NCI-H748 (cell line): ENCODE data around the gene IL27RA.
"Not testable (repeated sequence)": the region's sequence is repeated elsewhere in the genome, so short reads cannot be mapped to it uniquely, and the experiment has no call there.

ENCODE experiments used
- DNase-seq: peaks from one replicate; lab custom pipeline; 2025; ENCODE audit not compliant: unreplicated experiment; lab: John Stamatoyannopoulos, UW

The IL27RA gene

DNA sequence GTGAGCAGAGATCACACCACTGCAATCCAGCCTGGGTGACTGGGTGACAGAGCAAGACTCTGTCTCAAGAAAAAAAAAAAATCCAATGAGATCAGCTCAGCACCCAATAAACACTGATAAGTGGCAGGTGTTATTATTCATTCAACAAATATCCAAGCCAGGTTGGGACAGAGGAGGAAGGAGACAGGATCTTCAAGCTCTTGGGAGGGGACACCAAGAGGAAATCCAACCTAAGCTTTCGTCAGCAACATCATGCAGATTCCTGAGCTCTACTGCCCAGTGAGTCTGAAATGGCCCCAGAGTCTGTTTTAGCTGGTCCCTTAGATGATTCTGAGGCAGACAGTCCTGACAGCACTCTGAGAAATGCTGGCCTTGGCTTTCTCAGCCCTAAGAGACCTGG lies 33.1 kb upstream of the IL27RA start:
- no peak for DNase-seq

DNA sequence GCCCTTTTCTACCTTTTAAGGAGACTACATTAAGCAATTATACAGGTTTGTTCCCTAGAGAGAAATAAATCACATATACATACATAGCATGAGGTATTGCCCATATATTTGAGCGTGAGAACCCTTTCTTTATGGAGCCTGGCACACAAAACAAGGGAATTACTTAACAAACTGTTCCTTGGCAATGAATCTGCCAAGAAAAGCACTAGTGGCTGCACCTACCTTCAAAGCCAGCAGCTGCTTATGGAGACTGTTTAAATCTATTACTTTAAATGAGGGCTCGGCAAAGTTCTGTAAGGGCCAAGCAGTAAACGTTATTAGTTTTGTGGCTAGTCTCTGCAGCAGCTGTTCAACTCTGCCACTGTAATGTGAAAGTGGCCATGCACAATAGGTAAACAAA lies 32.5 kb upstream of the IL27RA start:
- DNase-seq = no peak

DNA sequence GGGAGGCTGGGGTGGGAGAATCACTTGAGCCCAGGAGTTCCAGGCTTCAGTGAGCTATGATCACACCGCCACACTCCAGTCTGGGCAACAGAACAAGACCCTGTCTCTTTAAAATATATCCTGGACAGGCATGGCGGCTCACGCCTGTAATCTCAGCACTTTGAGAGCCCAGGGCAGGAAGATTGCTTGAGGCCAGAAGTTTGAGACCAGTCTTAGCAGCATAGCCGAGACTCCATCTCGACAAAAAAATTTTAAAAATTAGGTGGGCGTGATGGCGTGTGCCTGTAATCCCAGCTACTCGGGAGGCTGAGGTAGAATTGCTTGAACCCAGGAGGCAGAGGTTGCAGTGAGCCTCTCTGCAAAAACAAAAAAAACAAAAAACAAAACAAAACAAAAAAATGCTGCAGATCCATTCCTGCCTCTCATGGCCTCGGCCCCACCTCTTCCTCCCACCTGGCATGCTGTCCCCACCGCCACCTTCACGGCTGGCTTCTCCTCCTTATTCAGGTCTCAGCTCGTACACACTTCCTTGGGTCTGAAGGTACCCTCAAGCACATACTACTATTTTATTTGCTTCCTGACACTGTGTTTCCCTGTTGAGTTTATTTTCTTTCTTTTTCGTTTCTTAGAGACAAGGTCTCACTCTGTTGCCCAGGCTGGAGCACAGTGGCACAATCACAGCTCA lies 30.7 kb upstream of the IL27RA start:
- DNase-seq = no peak

DNA sequence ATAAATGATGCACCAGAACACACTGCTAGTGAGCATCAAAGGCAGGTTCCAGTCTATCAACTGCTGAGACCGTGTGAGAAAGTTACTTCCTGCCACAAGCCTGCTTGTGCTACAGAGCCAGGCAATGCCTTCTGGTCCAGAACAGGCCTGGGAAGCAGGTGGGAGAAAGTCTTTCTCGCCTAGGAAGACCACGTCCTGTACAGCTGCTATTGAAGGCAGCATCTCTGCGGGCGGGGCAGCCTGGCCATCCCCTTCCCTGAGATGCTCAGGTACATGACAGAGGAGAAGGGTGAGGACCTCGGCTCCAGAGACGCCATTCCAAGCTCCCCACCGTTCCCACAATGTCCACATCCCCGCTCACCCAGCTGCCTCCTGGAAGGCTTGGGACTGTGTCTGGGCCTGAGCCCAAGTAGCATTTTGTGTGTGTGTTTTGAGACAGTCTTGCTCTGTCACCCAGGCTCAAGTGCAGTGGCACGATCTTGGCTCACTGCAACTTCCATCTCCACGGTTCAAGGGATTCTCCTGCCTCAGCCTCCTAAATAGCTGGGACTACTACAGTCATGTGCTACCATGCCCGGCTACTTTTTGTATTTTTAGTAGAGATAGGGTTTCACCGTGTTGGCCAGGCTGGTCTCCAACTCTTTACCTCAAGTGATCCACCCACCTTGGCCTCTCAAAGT lies 28.9 kb upstream of the IL27RA start:
- peak; percentile 3 for DNase-seq

DNA sequence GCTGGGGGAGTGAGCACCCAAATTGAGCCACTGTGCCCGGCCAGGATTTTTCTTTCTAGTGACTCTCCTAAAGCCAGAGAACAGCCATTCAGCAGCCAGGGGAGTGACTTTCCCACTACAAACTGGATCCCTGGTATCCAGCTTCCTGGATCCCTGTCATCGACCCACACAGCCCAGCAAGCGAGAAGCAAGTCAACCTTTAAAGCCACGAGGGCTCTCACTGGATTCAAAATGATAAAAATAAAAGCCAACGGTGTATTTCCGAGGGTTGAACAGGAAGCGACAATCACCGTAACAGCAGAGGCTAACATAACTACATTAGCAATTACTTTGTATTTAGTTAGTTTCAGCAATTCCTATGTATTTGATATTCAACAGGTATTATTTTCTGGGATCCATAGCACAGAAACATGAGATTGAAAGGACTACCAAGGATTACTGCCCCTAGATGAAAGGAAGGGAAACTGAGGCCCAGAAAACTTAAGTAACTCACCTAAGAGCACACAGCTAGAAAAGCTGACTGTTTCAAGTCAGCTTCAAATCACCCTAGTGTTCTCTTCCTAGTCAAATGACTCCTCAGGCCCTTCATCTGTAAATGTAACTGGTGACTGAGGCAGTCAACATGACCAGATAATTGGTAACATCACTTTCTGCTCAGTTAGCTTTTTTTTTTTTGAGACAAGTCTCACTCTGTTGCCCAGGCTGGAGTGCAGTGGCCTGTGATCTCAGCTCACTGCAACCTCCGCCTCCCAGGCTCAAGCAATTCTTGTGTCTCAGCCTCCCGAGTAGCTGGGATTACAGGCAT lies 28.1 kb upstream of the IL27RA start:
- no peak for DNase-seq

DNA sequence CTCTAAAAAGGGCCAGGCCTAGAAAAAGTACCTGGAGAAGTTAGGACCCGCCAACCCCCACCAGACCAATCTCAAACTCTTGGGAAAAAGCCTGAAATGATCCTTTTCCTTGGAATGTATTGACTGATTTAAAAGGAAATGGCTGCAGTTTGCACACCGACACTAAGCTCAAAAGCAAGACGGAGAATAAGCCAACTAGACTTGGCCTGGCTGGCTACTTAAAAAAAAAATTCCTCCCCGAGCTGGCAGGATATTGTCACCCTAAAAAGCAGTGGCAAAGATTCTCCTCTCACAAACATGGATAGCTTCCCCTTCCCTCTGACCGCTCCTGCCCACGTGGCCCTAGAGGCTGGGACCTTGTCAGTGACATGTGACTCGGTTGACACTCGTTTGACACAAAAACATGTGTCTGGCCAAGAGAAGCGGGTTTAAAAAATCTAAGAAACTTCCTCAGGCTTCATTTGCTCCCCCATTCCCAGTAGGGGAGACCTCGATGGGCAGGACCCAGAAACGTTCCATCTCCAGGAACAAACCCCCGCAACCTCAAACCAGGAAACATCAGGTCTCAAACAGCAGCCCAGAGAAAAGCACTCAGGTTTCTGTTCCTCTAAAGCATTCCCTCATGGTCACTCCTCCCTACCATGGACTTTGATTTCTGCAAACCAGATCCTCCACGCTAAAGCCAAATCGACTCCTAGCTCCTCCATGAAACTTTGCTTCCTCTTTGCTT lies 26.8 kb upstream of the IL27RA start:
- DNase-seq = no peak

DNA sequence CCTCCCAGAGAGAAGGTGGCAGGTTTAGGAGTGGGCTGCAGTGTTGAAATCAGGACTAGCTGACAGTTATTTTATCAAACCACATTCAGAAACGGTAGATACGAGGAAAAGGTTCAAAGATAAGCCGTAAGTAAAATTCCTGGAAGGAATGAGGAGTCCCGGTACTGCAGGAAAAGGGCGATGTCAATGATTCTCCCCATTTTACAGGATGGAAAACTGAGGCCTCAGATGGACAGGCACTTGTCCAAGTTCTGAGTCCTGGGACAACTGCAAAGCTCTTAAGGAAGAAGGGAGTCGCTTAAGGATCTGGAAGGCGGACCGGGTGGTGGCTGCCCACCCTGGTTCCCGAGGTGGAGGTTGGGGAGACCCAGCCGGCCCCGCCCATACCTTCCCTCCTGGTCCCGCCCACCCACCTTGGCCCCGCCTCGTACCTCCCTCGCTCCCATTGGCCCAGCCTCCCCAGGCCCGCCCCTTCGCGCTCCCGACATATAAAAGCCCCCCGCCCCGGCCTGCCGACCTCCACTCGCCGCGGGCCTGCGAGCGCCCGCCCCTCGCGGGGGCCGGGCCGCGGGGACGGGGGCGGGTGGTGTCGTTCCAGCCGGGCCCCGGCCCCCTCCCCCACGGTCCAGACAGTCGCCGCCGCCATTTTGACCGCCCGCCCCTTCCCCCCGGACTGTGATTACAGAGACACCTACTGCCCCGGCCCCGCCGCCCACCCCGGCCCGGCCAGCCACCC lies 26.0 kb upstream of the IL27RA start:
- DNase-seq = peak; percentile 85

DNA sequence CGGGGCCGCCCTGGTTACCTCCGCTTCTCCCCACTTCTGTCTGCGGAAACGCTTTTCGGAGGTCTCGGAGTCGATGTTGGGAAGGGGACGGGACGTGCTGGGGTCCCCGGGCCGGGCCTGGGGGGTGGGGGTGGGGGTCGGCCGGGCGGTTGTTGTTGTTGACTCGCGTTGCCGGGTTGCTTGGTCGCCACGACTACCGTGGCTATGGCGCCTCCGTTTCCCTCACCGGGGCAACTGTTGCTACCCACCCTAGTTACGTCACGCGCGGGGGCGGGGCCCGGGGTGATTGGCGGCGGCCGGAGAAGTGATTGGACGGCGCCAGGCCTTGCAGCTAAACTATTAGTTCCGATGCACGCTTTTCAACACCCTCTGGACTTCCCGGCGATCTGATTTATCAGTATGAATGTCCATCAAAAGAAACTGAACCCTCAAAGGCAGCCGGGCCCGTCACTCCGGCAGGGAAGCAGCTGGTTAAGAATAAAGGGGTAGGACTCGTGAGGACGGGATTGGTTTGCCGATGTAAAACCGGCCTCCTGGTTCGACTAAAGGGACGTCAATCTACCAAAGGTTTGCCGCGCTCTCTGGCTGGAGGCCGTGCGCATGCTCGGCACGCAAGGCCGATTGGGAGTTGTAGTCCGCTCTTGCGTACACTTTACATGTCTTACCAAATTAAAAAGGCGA lies 25.3 kb upstream of the IL27RA start, which contains the start of gene RFX1:
Gene RFX1, minus strand, starts transcription at position 236 of the 681 bp plus-strand sequence. CDS start 12,477 bp downstream, outside the sequence.
- DNase-seq = peak; percentile 99

DNA sequence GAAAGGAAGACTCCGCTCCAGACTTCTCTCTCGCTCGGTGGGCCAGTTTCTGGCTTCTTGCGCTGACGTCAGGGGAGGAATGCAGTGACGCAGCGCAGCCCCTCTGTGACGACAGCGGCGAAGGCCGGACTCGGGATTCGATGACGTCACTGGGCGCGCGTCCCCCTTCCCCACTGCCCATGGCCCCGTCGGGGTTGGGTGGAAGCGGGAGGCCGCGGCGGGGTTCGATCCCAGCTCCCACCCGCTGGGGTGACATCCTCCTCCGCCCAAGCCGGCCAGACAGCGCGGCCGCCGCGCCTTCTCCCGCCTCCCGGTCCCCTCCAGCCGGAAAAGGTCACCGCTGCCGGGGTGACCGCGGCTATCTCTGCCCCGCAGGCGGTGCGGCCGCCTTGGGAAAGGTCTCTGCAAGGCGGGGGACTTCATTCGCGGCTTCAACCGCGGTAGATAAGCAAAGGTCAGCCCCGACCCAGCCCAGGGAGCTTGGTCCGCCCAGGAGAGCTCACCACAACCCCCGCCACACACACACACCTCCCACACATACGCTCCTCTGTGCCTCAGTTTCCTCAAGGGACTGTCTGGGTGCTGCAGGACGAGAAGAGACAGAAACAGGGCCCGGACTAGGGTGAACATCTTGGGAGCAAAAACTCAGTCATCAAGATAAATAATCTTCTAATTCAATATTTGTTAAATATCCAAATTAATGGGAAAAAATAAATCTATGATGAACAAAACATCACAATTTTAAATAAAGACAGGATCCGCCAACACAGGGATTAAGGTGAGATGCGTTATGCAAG lies 24.6 kb upstream of the IL27RA start:
- peak; percentile 93 for DNase-seq

DNA sequence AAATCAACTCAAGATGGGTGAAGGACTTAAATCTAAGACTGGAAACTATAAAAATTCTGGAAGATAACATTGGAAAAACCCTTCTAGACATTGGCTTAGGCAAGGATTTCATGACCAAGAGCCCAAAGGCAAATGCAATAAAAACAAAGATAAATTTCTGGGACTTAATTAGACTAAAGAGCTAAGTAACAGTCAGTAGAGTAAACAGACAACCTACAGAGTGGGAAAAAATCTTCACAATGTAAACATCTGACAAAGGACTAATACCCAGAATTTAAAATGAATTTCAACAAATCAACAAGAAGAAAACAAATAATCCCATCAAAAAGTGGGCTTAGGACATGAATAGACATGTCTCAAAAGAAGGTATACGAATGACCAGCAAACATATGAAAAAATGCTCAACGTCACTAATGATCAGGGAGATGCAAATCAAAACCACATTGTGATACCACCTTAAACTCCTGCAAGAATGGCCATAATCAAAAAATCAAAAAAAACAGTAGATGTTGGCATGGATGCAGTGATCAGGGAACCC lies 19.1 kb upstream of the IL27RA start:
- no peak for DNase-seq

DNA sequence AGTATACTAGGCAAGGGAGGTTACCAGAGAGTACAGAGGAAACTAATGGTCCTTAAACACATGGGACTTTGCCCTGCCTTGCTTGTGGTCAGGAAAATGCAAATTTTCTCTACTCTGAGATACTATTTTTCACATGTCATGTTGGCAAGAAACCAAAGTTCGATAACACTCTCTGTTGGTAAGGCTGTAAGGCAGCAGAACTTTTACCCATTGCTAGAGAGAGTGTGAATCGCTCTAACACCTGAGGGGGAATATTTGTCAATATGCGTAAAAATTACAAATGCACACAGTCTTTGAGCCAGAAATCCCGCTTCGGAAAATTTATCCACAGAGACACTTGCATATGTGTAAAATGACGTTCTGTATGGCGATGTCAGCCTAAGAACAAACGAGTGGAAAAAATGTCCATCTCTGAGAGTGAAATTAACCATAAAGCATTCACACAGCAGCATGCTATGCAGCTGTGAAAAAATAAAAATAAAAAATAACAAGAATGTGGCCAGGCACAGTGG lies 16.0 kb upstream of the IL27RA start:
- DNase-seq = no peak

DNA sequence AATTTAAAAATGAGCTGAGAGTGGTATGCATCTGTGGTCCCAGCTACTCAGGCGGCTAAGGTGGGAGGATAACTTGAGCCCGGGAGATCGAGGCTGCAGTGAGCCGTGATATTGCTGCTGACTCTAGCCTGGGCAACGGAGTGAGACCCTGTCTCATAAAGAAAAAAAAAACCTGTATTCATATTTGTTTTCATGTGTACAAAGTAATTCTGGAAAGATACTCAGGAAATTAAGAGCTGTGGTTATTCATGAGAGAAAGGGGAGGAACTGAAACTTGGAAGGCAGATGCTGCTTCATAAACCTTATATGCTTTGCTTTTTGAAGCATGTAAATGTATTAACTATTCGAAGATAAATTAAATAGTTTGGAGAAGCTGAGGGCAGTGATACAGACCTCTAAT lies 12.5 kb upstream of the IL27RA start:
- no peak for DNase-seq

DNA sequence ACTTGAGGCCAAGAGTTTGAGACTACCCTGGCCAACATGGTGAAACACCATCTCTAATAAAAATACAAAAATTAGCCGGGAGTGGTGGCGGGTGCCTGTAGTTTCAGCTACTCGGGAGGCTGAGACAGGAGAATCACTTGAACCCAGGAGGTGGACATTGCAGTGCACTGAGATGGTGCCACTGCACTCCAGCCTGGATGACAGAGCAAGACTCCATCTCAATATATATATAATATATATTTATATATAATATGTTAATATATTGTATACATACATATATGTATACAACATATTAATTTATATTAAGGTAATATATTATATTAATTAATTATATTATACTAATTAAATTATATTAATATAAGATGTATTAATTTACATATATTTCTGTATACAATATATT lies 11.8 kb upstream of the IL27RA start:
- not testable (repeated sequence) for DNase-seq

DNA sequence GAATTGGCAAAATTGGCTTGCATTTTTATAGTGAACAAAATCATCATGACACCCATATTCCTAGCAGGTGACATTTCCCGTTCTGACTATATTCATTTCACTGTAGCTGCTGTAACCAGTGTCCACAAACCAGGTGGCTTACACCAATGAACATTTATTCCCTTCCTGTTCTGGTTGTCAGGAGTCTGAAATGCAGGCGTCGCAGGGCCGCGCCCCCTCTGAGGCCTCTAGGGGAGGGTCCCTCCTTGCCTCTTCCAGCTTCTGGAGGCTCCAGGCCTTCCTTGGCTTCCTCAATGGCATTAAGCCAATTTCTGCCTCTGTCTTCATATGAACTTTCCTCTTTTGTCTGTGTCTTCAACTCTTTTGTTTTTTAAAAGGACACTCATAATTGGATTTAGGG lies 10.1 kb upstream of the IL27RA start:
- no peak for DNase-seq

DNA sequence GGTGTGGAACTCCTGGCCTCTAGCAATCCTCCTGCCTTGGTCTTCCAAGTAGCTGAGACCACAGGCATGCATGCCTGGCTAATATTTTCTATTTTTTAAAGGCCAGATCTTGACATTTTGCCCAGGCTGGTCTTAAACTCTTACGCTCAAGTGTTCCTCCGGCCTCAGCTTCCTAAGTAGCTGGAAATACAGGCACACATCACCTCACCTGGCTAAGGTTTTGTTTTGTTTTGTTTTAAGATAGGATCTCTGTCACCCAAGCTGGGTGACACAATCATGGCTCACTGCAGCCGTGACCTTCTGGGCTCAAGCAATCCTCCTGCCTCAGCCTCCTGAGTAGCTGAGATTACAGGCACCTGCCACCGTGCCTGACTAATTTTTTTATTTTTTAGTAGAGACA lies 9.1 kb upstream of the IL27RA start:
- no peak for DNase-seq

DNA sequence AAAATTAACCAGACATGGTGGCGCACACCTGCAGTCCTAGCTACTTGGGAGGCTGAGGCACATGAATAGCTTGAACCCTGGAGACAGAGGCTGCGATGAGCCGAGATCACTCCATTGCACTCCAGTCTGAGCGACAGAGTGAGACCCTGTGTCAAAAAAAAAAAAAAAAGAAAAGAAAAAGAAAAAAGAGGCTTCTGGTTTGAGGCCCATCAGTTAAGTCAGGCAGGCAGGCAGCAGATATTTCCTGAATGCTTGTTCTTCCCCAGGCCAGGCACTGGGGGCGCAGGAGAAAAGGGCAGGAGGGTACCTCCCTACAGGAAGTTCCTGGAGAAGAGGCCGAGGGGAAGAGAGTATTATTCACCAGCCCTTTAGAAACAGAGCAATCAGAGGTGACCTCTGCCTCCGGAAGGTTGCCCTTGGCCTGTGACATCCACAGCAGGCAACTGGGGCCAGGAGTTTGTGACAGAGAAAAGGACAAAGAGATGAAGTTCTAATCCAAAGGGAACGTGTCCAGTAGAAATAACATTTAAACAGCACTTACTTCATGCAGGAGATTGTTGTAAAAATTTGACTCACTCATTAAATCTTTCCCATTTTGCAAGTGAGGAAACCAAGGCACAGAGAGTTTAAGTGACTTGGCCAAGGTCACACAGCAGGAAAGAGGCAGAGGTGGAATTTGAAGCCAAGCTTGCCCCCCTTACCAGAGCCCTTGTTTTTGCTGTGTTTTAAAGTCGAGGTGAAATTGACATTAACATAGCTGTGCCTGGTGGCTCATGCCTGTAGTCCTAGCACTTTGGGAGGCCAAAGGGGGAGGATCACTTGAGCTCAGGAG lies 7.9 kb upstream of the IL27RA start:
- no peak for DNase-seq

DNA sequence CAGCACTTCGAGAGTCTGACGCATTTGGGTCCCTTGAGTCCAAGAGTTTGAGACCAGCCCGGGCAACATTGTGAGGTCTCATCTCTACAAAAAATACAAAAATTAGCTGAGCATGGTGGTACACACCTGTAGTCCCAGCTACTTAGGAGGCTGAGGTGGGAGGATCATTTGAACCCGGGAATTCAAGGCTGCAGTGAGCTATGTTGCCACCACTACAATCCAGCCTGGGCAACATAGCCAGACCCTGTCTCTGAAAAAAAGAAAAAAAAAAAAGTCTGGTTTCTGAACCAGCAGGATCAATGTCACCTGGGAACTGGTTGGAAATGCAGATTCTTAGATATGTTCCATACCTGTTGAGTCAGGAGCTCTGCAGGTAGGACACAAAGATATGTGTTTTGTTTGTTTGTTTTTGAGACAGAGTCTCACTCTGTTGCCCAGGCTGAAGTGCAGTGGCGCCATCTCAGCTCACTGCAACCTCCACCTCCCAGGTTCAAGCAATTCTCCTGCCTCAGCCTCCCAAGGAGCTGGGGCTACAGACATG lies 4.8 kb upstream of the IL27RA start:
- not testable (repeated sequence) for DNase-seq
